ENCODE measurements around the gene RIPOR3.

RIPOR3 gene, protein sequence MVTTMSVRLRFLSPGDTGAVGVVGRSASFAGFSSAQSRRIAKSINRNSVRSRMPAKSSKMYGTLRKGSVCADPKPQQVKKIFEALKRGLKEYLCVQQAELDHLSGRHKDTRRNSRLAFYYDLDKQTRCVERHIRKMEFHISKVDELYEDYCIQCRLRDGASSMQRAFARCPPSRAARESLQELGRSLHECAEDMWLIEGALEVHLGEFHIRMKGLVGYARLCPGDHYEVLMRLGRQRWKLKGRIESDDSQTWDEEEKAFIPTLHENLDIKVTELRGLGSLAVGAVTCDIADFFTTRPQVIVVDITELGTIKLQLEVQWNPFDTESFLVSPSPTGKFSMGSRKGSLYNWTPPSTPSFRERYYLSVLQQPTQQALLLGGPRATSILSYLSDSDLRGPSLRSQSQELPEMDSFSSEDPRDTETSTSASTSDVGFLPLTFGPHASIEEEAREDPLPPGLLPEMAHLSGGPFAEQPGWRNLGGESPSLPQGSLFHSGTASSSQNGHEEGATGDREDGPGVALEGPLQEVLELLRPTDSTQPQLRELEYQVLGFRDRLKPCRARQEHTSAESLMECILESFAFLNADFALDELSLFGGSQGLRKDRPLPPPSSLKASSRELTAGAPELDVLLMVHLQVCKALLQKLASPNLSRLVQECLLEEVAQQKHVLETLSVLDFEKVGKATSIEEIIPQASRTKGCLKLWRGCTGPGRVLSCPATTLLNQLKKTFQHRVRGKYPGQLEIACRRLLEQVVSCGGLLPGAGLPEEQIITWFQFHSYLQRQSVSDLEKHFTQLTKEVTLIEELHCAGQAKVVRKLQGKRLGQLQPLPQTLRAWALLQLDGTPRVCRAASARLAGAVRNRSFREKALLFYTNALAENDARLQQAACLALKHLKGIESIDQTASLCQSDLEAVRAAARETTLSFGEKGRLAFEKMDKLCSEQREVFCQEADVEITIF

GRCh38 chr20:50690650-50691572, at the start of gene RIPOR3:
RIPOR3 (minus strand) TSS chr20:50691542; CDS start chr20:50691128, 414 bp downstream.
- Histone ChIP-seq H3K4me1 (ENCODE audit: control insufficient read depth, insufficient read depth, low read length) (peaks cover 24% of the 10 kb centered on the region), H3K9me3 (ENCODE audit: control insufficient read depth, low read length) (no peaks in the 10 kb centered on the region), H3K27me3 (ENCODE audit: control insufficient read depth, insufficient read depth, low read length) (peaks cover 25% of the 10 kb centered on the region), H3K36me3 (ENCODE audit: control insufficient read depth, insufficient read depth, low read length) (no peaks in the 10 kb centered on the region), H3K4me3 (ENCODE audit: low read length) (no peak within 1 kb of the TSS), H3K9ac (ENCODE audit: low read length) (peak within 1 kb of the TSS; percentile 48)

DNA sequence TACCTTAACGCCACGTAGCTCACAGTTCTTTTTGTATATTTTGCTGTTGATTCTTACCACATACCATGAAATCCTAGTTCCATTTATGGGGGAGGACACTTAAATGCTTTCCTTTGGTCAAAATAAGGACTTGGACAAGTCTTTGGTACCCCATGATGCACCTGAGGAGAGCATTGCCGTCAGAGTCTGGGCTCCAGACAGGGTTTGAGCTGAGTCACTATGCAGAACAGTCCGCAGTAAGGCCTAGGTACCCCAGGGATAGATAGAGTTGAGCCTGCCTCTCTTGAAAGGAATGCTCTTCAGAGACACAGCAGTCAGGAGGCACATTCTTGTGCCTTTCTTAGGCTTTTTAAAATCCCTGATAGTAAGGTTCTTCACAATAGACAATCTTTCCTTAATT, 46.0 kb upstream of the RIPOR3 start:
- Histone ChIP-seq H3K9me3 (ENCODE audit: control insufficient read depth, low read length) (no peaks in the 10 kb centered on the region), H3K4me1 (ENCODE audit: control insufficient read depth, insufficient read depth, low read length) (peaks cover 31% of the 10 kb centered on the region), H3K9ac (ENCODE audit: low read length) (no peak overlapping the region), H3K27me3 (ENCODE audit: control insufficient read depth, insufficient read depth, low read length) (no peaks in the 10 kb centered on the region), H3K36me3 (ENCODE audit: control insufficient read depth, insufficient read depth, low read length) (no peaks in the 10 kb centered on the region), H3K4me3 (ENCODE audit: low read length) (no peak overlapping the region)

DNA sequence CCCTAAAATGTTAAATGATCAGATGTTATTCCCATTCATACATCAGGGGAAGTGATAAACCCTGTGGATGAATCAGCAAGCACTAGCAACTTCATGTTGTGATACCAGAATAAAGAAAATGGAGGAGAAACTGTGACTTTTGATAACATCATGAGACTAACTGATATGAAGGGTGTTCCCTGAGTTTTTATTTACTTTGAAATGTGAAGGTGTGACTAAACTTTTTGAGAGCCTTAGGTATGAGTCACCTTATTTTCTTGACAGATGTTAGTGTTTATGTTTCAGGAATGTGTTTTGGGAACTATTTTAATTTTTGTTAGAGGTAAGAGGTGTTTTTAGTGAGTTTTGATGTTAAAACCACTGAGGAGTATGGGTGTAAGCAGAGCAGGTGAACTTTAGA, 44.5 kb upstream of the RIPOR3 start:
- Histone ChIP-seq H3K9ac (ENCODE audit: low read length) (no peak overlapping the region), H3K27me3 (ENCODE audit: control insufficient read depth, insufficient read depth, low read length) (no peaks in the 10 kb centered on the region), H3K4me1 (ENCODE audit: control insufficient read depth, insufficient read depth, low read length) (peaks cover 20% of the 10 kb centered on the region), H3K36me3 (ENCODE audit: control insufficient read depth, insufficient read depth, low read length) (no peaks in the 10 kb centered on the region), H3K9me3 (ENCODE audit: control insufficient read depth, low read length) (no peaks in the 10 kb centered on the region), H3K4me3 (ENCODE audit: low read length) (no peak overlapping the region)

- peaks cover 25% of the 10 kb centered on the region for H3K4me1 ChIP-seq (ENCODE audit: control insufficient read depth, insufficient read depth, low read length)
- no peak overlapping the region for H3K9ac ChIP-seq (ENCODE audit: low read length)
- no peaks in the 10 kb centered on the region for H3K36me3 ChIP-seq (ENCODE audit: control insufficient read depth, insufficient read depth, low read length)
- H3K4me3 ChIP-seq (ENCODE audit: low read length), result no peak overlapping the region
- no peaks in the 10 kb centered on the region for H3K9me3 ChIP-seq (ENCODE audit: control insufficient read depth, low read length)
- no peaks in the 10 kb centered on the region for H3K27me3 ChIP-seq (ENCODE audit: control insufficient read depth, insufficient read depth, low read length)
Observed at GRCh38 chr20:50734730-50735679, 43.7 kb upstream of the RIPOR3 start.

DNA sequence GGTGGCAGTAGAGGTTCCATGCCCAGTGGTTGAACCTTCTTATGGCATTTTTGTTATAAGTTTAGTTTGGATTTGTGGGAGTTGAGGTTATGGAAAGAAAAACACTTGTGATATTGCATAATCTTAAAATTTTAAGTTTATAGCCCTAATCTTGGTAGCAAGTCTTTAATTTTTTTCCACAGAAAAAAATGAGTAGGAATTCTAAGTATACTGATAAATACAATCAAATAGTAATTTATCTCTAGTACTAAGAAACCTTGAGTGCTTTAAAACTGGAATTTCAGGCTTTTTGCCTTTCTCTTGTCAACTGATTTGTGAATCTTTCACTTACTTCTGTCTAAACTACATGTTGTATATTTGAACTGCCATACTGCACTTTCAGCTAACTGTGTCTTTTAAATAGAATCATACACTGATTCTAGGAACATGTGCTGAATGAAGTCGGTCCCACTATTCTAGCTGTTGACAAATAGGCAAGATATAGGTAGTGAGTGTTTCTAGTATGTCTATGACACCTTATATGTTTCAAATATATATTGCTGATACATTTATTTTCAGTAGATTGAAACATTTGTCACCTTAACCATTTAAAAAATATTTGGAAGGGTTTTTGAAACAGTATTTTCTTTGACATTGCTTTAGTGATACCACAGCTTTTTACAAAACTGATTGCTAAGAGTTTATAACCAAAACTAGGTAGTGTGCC, 42.5 kb upstream of the RIPOR3 start:
- Histone ChIP-seq H3K4me3 (ENCODE audit: low read length) (no peak overlapping the region), H3K9ac (ENCODE audit: low read length) (peak overlapping the region; percentile 90), H3K4me1 (ENCODE audit: control insufficient read depth, insufficient read depth, low read length) (peaks cover 28% of the 10 kb centered on the region), H3K9me3 (ENCODE audit: control insufficient read depth, low read length) (no peaks in the 10 kb centered on the region), H3K27me3 (ENCODE audit: control insufficient read depth, insufficient read depth, low read length) (no peaks in the 10 kb centered on the region), H3K36me3 (ENCODE audit: control insufficient read depth, insufficient read depth, low read length) (no peaks in the 10 kb centered on the region)

- Histone ChIP-seq H3K9me3 (ENCODE audit: control insufficient read depth, low read length) (no peaks in the 10 kb centered on the region), H3K9ac (ENCODE audit: low read length) (peak overlapping the region; percentile 90), H3K4me1 (ENCODE audit: control insufficient read depth, insufficient read depth, low read length) (peaks cover 37% of the 10 kb centered on the region), H3K4me3 (ENCODE audit: low read length) (peak overlapping the region; percentile 60), H3K27me3 (ENCODE audit: control insufficient read depth, insufficient read depth, low read length) (no peaks in the 10 kb centered on the region), H3K36me3 (ENCODE audit: control insufficient read depth, insufficient read depth, low read length) (no peaks in the 10 kb centered on the region)
Observed at GRCh38 chr20:50731930-50732690, 40.8 kb upstream of the RIPOR3 start.

DNA sequence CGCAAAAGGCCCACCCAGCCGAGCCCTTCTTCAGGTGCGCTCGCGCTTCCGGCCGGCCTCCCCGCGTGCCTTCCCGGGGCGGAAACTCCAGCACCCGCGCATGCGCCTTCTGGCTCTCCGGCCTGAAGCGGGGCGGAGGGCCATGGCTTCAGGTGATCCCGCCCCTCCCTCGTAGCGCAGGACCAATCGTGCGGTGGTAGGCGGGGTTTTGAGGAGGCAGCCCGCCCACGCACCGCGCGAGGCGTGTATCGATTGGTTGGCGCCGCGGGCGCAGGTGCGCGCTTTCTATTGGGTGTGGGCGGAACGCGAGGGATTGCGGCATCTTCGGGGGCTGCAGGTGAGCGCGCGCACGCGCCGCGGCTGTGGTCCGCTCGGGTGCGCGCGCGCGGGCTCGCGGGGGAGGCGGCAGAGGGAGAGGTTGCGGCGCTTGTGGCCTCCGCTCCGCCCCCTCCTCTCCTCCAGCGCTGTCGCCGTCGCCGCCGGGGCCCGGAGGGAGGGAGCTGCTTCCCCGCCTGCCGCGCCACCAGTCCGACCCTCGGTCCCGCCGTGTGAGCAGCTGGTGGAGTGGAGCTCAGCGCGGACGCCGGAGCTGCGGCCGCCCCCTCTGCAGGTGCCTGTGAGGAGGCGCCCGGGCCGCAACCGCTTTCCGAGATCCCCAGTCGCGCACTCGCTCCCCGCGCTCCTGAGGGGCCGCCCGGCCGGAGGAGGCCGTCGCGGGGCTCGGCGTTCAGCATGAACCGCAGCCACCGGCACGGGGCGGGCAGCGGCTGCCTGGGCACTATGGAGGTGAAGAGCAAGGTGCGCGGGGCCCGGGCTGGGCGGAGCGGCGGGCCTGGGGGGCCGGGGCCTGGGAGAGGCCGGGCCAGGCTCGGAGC, 40.0 kb upstream of the RIPOR3 start, which contains the start of gene PARD6B:
TSS of gene PARD6B (plus strand) at position 526 of the 875 bp plus-strand sequence. CDS start at position 733, 207 bp downstream.
- Histone ChIP-seq H3K36me3 (ENCODE audit: control insufficient read depth, insufficient read depth, low read length) (no peaks in the 10 kb centered on the region), H3K9ac (ENCODE audit: low read length) (peak within 1 kb of the TSS; percentile 90), H3K4me1 (ENCODE audit: control insufficient read depth, insufficient read depth, low read length) (peaks cover 34% of the 10 kb centered on the region), H3K9me3 (ENCODE audit: control insufficient read depth, low read length) (no peaks in the 10 kb centered on the region), H3K27me3 (ENCODE audit: control insufficient read depth, insufficient read depth, low read length) (no peaks in the 10 kb centered on the region), H3K4me3 (ENCODE audit: low read length) (peak within 1 kb of the TSS; percentile 60)

DNA sequence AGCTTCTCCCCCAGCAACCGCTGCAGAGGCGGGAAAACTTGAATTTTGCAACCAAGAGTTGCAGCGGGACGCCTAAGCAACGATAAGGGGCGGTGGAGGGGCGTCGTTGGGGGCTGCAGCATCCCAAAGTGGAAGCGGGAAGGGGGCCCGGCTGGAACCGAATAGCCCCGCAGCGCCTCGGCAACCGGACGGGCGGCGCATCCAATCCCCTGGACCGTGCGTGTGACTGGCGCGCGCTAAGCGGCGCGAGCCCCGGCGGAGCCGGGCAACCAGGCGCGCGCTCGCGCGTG, 39.4 kb upstream of the RIPOR3 start:
- no peaks in the 10 kb centered on the region for H3K36me3 ChIP-seq (ENCODE audit: control insufficient read depth, insufficient read depth, low read length)
- peak overlapping the region; percentile 27 for H3K9ac ChIP-seq (ENCODE audit: low read length)
- H3K4me3 ChIP-seq (ENCODE audit: low read length), result no peak overlapping the region
- no peaks in the 10 kb centered on the region for H3K9me3 ChIP-seq (ENCODE audit: control insufficient read depth, low read length)
- H3K4me1 ChIP-seq (ENCODE audit: control insufficient read depth, insufficient read depth, low read length), result peaks cover 30% of the 10 kb centered on the region
- H3K27me3 ChIP-seq (ENCODE audit: control insufficient read depth, insufficient read depth, low read length), result no peaks in the 10 kb centered on the region

DNA sequence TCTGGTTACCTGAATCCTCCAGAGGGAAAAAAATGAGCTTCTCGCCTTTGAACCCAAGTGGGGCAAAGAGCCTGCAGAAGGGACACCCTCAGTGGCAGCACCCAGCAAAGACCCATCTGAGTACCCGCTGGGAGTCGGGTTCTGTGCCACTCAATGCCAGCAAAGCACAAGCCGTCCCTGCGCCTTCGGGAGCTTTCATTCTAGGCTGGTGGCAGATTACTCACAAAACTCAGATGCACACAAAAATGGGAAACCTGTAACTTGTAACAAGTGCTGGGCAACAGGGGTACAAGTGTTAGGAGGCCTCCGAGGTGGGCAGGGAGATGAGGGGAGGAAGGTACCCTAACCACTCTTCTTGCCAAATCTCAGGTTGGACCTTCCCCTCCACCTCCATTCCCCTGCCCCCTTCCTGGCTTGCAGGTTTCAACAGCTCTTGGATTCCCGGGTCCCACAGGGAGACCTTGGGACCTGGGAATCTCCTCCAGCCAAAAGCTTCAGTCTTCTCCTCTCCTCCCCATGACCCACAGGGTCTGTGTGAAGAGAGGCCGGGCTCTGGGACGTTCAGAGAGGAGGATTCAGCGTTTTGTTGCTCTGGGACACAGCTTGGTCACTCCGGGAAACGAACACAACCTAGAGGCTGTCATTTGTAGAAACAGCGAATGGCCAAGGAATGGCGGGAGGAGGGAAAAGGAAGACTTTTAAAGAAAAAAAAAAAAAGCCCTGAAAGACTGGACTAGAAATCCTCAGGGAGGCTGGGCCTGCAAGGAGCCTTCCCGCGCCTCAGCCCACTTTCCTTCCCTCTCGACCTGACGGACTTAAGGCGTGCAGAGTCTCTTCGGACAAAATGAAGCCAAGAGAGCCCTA, 38.8 kb upstream of the RIPOR3 start:
- Histone ChIP-seq H3K36me3 (ENCODE audit: control insufficient read depth, insufficient read depth, low read length) (no peaks in the 10 kb centered on the region), H3K9me3 (ENCODE audit: control insufficient read depth, low read length) (no peaks in the 10 kb centered on the region), H3K9ac (ENCODE audit: low read length) (peak overlapping the region; percentile 27), H3K4me1 (ENCODE audit: control insufficient read depth, insufficient read depth, low read length) (peaks cover 34% of the 10 kb centered on the region), H3K27me3 (ENCODE audit: control insufficient read depth, insufficient read depth, low read length) (no peaks in the 10 kb centered on the region), H3K4me3 (ENCODE audit: low read length) (no peak overlapping the region)
